VCaP (cell line): ENCODE measurements around the gene ARID2.

Experiments
- H3K27ac ChIP-seq: fragments of 450-650 bp; 2 replicates; pipeline ENCODE4 v1.5.1; 2017
- CTCF ChIP-seq: fragments of 450-650 bp; conservative IDR thresholded peaks from 2 replicates; pipeline ENCODE4 v1.5.1; 2017; ENCODE audit warnings: mild to moderate bottlenecking, moderate library complexity

The ARID2 gene

GRCh38 chr12:45763381-45763780 lies 33.9 kb downstream of the ARID2 start:
- TF ChIP-seq CTCF, result no peak
- H3K27ac ChIP-seq, result no peak overlapping the region

GRCh38 chr12:45768194-45768593 lies 38.7 kb downstream of the ARID2 start:
- no peak overlapping the region for H3K27ac ChIP-seq
- TF ChIP-seq CTCF, result no peak

- H3K27ac ChIP-seq, result no peak overlapping the region
- TF ChIP-seq CTCF, result no peak
These were observed 44.2 kb downstream of the ARID2 start for GRCh38 chr12:45773747-45774146.

GRCh38 chr12:45774508-45775162 lies 45.1 kb downstream of the ARID2 start:
- H3K27ac ChIP-seq, result no peak overlapping the region
- TF ChIP-seq CTCF, result no peak

GRCh38 chr12:45775465-45775864 lies 46.0 kb downstream of the ARID2 start:
- H3K27ac ChIP-seq, result no peak overlapping the region
- no peak for TF ChIP-seq CTCF

- H3K27ac ChIP-seq, result no peak overlapping the region
- no peak for TF ChIP-seq CTCF
These were observed 46.5 kb downstream of the ARID2 start for GRCh38 chr12:45775964-45776363.

GRCh38 chr12:45779936-45780335 lies 50.4 kb downstream of the ARID2 start:
- H3K27ac ChIP-seq, result no peak overlapping the region
- TF ChIP-seq CTCF, result no peak

GRCh38 chr12:45781080-45781479 lies 51.6 kb downstream of the ARID2 start:
- TF ChIP-seq CTCF, result no peak
- H3K27ac ChIP-seq, result no peak overlapping the region
